NCI-H1930 (cell line): ENCODE results near the gene FSIP1.
"Not testable (repeated sequence)": the region's sequence is repeated elsewhere in the genome, so short reads cannot be mapped to it uniquely, and the experiment has no call there.

Source experiments
- DNase-seq, 2 experiments: peaks; one replicate each; lab custom pipeline; 2025; lab: John Stamatoyannopoulos, UW

Gene FSIP1

DNA sequence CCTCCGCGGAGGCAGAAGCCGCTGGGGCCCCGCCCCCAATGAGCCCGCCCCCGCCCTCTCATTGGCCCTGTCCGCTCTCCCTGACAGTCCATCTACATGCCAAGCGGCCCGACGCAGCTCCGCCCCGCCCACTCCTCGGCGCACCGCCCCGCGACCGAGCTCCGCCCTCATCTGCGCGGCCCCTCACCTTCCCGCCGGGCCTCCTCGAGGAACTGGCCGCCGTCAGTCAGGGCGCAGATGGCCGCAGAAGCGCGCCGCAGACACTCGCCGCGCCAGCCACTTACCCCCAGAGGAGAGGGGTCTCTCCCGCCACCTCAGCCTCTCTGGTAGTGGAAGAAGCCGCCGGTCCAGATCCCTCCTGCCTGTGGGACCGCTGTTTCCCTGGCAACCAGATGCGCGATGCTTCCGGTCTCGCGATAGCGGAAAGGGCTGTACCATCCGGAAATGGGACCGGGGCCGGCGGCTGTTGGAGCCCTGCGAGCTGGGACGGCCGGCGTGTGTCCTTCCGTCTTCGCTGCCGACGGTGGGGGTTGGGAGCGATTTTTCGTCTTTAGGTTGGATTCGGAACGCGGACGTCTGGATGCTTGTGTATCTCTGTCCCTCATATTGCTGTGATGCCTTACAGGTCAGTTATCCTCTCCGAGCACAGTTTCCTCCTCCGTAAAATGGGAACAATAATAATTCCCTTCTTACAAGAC lies at the start of gene FSIP1:
Gene FSIP1 (minus strand): TSS at position 401 of the 698 bp plus-strand sequence. CDS start 6,317 bp downstream, outside the sequence.
- DNase-seq = peak; percentile 83 to 88

DNA sequence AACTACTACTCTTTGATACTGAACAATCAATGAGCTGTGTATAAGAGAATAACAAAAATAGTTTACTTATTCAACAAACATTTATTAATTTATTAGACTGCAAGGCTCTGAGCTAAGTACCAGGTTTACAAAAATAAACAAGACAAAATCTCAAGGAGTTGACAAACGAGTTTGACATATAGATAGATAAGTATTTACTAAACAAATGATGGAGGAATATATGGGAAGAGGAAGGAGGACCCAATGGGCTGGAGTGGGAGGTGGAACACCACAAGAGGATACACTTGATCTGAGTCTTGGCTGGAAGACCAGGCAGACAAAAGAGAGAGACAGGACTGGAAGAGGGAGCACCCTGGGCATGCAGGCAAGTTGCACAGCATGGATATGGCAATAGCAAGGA lies 47.5 kb upstream of the FSIP1 start:
- no peak for DNase-seq

DNA sequence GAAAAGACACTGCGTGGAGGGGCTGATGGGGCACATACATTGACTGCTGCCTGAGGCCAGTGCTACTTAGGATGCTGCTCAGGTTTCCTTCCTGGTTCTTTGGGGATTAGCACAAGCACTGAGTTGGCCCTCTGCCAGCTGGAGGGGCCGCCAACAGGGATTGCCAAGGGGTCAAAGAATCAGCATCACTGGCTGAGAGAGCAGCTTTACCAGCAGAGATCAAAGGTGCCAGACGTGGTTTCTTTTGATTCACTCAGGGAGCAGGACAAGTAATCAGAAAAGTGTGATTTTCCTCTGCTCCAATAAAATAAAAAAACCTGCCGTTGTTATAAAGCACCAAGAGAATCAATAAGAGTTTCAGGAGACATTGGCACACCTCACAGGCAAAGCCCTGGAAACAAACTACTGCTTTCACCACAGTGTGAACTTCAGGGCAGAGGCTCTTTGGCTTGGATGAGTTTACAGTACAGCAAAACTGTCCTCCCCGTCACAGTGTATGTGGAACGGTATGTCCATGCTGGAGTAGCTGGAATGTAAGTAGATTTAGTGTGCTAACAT lies 45.8 kb upstream of the FSIP1 start:
- DNase-seq = no peak

DNA sequence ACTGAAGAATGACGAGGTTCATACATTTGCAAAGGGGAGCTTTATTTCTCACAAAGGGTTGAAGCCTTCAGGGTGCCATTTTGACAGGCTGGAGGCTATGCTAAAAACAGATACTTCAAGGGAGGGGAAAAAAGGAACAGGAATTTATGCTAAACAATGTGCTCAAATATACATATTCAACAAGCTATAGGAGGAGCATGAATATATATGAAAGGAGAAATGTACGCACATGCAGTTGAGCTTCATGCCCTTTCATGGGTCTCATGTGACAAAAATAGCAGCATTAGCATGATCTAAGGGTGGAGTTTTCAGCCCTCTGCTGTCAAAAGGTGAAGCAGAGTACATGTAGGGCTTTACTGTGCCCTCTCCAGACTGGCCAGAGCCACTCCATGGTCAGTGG lies 44.3 kb upstream of the FSIP1 start:
- no peak for DNase-seq

DNA sequence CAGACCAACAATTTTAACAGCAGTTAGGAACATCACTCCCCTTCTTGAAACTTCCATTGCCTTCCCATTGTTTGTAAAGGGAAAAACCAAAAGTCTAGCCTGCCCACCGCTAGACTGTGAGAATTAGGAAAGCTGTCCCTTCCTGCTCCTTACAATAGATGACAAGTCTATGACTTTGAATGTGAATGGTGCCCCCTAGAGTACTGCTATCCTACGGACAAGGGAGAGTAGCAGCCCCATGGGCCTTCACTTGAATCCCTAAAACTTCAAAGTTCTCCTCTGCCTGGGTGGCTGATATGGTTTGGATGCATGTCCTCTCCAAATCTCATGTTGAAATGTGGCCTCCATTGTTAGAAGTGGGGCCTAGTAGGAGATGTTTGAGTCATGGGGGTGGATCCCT lies 41.0 kb upstream of the FSIP1 start:
- DNase-seq = no peak

DNA sequence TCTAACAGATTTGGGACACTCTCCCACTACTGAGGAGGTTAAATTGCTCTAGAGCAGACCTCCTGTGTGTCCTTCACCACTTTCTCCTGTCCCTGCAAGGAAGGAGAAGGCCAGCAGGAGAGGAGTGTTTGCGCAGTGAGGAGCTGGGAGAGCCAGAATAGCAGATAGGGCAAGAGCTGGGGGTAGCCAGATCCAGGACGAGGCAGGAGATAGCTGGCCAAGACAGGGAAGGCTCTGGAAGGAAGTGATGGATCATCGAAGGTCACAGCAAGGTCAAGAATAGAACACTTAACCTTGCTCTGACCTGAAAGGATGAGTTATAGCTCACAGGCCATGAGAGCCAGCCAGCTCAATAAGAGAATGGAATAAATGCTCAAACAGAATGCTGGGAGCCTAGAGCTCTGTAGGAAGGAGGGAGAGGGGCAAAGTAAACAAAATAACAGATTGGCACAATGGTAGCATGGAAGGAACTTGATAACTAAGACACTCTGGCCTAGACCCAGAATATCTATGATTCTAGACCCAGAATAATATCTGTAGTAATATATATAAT lies 37.5 kb upstream of the FSIP1 start:
- DNase-seq = no peak

DNA sequence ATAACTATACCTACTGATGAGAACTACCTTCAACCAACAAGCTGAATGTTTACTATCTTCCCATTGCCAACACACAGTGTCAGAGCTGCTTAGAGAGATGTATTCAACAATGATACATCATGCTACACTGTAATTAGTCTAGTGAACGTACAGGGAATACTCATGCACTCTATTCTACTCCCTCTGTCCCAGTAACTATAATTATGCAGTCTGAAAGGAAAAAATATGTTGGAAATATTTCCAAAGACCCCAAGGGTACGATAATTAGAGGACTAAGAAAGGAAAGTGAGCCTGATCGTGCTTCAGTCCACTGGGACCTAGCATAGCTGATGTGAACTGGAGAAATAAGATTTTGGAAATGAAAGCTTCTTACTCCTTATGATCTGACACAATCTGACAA lies 36.9 kb upstream of the FSIP1 start:
- DNase-seq = no peak

DNA sequence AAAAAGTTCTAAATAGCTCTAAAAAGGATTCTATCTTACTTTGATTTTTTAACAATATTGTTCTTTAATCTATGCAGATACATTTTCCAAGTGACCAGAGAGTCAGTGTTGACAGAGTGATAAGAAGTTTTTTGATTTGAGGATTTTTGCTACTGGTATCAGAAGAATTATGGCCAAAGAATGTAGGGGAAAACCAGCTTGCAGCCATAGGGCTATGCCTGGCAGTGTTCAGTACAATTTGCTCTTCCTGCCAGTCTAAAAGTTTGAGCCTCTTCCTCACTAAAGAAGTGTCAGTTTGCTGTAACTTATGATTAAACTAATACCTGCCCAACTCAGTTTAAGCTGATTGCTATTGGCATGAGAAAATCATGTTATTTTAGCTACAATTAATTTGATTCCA lies 35.3 kb upstream of the FSIP1 start:
- DNase-seq = no peak

DNA sequence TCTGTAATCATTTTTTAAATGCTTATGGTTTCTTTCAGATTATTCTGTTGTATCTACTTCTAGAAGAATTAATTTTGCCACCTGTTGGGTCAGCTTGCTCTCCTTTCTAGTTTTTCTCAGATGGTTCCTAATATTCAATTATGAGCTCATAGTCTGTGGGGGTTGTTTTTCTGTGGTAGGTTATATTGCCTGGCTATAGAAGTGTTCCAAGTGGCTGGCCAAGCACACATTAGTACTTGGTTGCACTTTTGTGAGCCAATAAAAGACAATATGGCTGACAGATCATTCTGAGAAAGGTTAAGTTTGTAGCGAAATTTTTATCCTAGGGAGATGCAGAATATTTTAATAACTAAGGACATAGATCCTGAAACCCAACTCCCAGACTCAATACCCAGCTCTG lies 31.8 kb upstream of the FSIP1 start:
- no peak for DNase-seq

DNA sequence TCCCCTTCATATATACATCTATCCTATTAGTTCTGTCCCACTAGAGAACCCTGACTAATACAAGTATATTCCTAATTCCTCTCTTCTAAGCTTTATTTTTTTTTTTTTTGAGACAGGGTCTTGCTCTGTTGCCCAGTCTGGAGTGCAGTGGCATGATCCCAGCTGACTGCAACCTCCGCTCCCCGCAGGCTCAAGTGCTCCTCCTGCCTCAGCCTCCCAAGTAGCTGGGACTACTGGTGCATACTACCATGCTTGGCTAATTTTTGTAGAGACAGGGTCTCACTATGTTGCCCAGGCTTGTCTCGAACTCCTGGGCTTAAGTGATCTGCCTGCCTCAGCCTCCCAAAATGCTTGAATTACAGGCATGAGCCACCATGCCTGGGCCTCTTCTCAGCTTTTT lies 30.0 kb upstream of the FSIP1 start:
- not testable (repeated sequence) for DNase-seq

DNA sequence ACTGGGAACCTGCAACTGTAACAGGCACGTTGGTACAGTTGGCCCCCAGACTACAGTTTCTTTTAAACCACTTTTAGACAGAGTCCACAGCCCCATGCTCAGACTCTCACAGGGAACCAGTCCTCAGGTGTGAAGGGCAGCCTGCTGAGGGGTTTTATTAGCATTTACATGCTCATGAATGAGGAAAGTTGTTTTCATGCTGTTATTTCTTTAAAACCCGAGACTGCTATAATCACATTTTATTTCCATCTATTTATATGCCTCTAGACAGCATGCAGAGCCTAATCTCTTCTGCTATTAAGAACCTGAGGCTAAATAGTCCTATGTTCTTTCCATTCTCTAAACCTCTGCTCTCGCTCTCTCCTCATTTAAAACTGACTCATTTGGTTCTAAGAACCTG lies 26.3 kb upstream of the FSIP1 start:
- DNase-seq = no peak

DNA sequence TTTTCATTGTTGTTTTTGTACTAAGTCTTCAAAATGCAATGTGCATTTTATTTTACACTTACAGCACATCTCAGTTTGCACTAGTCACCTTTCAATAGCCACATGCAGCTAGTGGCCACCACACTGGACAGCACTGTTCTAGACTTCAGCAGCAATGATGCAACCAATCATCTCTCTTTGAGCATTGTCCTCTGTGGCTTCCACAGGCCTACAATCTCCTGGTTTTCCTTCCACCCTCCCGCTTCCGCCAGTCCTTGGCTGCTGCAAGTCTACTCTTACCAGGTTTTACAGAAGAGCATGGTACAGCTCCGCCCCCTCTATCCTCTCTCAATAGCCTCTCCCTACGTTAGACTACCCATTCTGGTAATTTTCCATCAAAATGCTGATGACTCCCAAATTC lies 25.1 kb upstream of the FSIP1 start:
- DNase-seq = no peak

DNA sequence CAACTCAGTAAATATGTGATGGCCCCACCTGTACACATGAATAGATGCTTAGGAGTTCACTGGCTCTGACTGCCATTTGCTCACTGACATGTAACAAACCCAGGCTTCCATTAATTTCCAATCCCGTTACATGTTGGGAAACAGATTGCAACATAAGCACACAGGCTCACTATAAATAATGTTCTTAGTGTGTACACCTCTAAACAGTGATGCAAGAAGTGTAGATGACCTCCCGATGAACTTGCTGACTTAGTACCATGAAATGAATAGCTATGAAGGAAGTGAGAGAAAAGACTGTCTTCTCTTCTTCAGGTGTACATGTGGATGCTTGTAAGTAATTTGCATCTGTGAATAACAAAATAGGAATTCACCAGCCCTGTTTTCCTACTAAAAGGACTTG lies 21.4 kb upstream of the FSIP1 start:
- DNase-seq = no peak

DNA sequence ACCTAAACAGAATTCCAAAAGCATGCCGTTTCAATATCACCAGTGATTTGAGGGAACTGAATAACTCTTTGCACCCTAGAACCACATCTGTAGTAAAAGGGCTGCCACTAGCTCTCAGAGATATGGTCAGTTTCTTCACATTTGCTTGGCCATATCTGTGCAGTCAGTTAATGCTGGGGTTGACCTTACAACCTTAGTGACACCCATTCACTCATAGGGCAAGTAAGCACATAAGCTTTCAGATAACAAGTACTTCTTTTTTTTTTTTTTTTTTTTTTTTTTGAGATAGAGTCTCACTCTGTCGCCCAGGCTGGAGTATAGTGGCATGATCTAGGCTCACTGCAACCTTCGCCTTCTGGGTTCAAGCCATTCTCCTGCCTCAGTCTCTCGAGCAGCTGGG lies 20.4 kb upstream of the FSIP1 start:
- DNase-seq = no peak

DNA sequence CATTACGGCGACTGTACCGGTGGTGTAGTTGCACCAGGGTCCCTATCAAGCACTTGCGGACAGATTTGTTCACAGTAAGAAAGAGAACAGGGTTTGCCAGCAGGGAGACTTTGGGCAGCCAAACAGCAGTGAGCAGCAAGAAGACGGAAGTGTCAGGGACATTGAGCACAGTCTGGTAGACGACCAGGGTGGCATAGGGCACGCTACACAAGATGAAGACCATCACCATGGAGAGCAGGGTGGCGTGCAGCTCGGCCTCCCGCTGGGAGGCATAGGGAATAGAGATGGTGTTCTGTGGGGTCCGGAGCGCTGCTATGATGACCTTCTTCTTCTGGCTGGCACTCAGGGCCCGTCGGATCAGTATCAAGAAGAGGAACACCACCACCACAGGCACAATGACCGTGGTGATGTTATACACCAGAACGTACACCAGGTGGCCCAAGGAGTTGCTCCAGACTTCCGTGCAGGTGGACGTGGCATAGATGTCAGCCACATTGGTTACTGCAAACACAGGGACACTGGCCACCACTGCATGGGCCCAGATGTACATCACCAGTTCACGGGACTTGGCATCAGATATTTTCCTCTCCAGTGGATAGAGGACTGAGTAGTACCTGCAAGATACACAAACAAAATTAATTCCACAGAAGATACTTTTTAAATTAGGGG lies 19.1 kb upstream of the FSIP1 start:
- DNase-seq = no peak

DNA sequence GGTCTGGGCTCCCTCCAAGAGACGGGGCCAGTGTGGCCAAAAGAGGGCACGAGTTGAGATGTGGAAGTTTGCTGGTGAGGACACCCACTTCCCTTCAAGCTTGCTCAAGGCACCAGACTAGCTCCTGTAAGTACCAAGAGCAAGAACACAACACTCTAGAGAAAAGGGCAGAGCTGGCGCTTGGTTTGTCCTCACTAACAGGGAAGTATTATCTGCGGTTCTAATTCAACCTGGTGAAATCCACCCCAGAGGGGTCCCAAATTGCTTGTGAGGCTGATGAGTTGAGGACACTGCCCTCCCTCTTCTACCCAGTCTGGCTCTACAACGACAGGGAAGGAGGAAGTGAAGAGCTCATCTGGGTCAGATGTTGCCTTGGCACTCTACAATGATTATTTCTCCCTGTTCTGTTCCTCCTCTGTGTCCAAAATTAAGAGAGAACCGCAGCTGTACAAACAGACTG lies 16.9 kb upstream of the FSIP1 start:
- DNase-seq = no peak

DNA sequence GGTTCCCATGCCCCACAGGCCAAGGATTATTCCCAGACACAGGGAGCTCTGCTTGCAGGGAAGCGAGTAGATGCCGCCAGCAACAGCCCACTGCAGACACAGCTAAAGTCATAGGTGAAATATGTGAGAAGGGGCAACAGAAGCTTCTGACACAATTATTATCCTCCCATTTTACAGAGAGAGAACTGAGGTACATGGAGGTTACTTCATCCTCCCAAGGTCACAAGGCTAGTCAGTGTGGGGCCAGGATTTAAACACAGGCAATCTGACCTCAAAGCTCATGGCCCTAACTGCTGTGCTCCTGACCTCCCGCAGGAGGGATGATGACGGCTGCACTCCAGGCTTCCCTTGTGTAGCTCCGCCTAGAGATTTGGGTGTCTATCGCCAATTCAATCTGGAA lies 15.7 kb upstream of the FSIP1 start:
- no peak for DNase-seq

DNA sequence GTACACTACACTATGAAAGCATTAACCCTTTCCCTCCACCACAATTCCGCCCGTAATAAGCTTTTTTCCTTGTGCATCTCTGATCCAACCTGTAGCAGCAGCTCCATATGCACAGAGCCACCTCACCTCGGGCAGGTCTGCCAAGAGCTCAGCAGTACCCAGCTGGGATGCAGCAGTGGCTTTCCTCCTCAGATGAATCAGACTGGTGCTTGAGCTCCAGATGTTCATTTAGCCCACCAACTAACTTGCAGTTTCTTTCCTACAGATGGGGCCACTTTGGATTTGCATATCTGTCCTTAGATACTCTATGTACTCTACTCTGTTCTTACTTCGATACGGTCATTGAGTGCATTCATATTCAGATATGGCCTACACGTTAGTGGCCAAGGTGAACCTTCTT lies 14.8 kb upstream of the FSIP1 start:
- no peak for DNase-seq

DNA sequence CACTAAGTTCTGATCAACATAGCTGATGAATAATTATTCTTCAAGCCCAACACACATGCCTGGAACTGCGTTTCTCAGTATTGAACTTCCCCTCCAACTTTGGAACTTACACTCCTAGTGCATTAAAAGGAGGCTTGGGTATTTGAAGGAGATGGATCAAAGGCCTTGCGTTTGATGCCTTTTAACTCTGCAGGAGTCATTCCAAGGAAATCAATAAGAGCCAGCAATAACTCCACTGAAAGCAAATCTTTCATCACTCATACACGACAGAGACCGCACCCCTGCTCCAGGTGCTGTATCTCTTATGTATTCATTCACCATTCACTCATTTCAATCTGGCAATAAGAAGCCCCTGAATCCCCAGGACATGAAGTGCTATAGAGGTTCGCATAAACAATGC lies 14.0 kb upstream of the FSIP1 start:
- DNase-seq = no peak

DNA sequence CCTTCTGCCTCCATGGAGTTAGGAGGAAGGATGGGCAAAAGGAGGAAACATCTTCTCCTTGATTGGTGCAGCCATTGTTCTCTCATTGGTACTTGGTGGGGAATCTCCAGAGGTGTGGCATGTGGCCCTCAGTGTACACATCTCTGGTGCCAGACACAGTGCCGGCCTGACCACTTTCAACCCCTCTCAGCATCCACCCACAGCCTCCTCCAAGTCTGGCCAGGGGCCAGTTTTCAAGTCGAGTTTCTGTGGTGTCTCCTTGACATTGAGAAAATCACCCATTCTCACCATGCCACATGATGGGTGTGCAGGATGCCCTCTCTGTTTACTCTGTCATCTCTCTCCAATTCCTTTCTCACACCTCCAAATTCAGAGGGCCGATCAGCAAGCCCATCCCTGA lies 12.8 kb upstream of the FSIP1 start:
- no peak for DNase-seq

DNA sequence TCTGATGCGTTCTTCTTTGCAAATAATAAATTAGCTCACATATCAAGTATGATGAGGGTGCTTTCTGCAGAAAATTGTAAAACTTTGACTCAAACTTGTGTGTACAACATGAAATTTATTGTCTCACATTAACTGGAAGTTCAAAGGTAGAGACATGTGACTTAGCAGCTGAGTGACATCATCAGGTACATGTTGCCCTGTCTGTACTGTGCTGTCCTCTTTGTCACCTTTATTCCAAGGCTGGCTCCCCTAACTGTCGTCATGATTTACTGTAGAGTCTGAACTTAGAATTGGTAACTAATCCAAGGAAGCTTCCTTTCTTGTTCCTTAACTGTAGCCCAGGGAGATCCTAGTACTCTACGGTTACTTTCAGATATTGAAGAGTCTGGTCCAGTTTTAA lies 12.3 kb upstream of the FSIP1 start:
- DNase-seq = no peak

DNA sequence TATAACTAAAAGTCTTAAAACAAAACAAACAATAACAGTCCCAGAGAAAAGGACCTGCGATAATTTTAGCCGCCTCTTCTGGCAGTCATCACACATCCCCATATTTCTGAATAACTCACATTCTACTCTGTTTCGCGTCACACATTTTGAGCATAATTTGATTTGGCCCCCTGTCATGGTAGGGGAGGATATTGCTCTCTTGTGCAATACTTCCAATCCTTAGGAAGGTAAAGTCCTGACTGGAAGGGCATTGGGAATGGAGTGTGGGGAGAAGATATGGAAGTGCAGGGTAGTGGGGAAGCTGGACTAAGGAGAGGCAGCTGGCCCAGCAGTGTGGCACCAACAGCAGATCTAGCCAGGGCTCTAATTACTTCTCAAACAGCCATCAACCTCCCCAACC lies 11.3 kb upstream of the FSIP1 start:
- no peak for DNase-seq

DNA sequence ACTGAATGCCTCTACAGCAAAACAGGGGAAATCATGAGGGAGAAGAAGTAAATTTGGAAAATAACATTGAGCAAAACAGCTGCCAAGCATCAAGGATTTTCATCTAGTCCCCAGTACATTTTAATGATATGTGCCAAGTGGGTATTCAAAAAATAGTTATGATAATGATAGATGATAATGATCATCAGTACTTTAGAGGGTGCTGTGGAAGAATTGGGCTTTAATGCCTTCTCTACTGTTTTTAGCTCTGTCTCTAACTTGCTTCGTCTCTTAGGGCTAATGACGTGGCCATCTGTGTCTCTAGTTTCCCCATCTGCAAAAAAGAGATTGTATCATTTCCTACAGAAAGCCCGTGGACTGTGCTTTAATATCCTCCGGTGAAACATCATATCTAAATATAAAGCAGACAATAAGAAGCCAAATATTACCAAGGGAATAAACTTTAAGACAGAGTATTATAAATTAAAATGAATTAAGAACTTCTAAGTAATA lies 10.2 kb upstream of the FSIP1 start:
- no peak for DNase-seq
